ENCODE data around the gene PSMD5.

DNA sequence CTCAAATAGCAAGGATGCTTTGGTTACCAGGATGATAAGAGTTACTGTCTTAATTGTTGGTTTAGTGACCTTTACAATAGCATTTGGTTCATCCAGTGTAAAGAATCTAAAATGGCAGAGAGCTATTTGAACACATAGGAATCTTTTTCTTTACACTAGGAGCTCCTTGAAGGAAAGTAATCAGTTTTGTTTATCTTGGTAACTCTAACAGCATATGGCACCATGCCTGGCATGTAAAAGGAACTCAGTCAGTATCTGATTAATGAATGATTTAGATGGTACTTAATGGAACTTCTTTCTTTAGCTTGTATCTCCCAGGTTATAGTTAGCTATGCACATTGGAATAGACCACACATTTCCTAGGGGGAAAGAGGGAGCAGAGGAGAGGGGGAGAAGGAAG is 9.9 kb downstream of the PSMD5 start:
- TF ChIP-seq POLR2AphosphoS5 (IDR thresholded peaks at IDR 0.05; ENCODE audit: low read depth, low read length) (no peak), TAF1 (IDR thresholded peaks at IDR 0.05; ENCODE audit: borderline replicate concordance, insufficient read depth, low read length) (no peak), SIN3A (IDR thresholded peaks at IDR 0.05; ENCODE audit: borderline replicate concordance, insufficient read depth, low read length) (no peak), FOXP2 (optimal IDR thresholded peaks at IDR 0.05; ENCODE audit: borderline replicate concordance, extremely low read depth, extremely low read length, insufficient read depth) (no peak)
- TF ChIP-seq, protein P1, sequence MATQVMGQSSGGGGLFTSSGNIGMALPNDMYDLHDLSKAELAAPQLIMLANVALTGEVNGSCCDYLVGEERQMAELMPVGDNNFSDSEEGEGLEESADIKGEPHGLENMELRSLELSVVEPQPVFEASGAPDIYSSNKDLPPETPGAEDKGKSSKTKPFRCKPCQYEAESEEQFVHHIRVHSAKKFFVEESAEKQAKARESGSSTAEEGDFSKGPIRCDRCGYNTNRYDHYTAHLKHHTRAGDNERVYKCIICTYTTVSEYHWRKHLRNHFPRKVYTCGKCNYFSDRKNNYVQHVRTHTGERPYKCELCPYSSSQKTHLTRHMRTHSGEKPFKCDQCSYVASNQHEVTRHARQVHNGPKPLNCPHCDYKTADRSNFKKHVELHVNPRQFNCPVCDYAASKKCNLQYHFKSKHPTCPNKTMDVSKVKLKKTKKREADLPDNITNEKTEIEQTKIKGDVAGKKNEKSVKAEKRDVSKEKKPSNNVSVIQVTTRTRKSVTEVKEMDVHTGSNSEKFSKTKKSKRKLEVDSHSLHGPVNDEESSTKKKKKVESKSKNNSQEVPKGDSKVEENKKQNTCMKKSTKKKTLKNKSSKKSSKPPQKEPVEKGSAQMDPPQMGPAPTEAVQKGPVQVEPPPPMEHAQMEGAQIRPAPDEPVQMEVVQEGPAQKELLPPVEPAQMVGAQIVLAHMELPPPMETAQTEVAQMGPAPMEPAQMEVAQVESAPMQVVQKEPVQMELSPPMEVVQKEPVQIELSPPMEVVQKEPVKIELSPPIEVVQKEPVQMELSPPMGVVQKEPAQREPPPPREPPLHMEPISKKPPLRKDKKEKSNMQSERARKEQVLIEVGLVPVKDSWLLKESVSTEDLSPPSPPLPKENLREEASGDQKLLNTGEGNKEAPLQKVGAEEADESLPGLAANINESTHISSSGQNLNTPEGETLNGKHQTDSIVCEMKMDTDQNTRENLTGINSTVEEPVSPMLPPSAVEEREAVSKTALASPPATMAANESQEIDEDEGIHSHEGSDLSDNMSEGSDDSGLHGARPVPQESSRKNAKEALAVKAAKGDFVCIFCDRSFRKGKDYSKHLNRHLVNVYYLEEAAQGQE (IDR thresholded peaks at IDR 0.05; ENCODE audit: insufficient read depth in 1 of 2, low read depth in 2 of 2, low read length in 2 of 2): no peak

All from PFSK-1 (cell line).